ENCODE results near the gene CENPU.
"Not testable (repeated sequence)": the region's sequence is repeated elsewhere in the genome, so short reads cannot be mapped to it uniquely, and the experiment has no call there.

The CENPU gene

GRCh38 chr4:184662236-184662635 lies 71.7 kb downstream of the CENPU start:
- DNase-seq (ENCODE audit: low read depth): no peak
- no peak overlapping the region for H3K4me3 ChIP-seq (ENCODE audit: low read depth, low read length)
- TF ChIP-seq POLR2A (IDR thresholded peaks at IDR 0.05; ENCODE audit: extremely low read depth, insufficient read length) (no peak), CTCF (IDR thresholded peaks at IDR 0.05; ENCODE audit: low read depth, low read length) (no peak)

- TF ChIP-seq MYC (IDR thresholded peaks at IDR 0.05; ENCODE audit: low read depth, low read length) (no peak), MAX (IDR thresholded peaks at IDR 0.05; ENCODE audit: low read depth, low read length) (no peak), POLR2A (IDR thresholded peaks at IDR 0.05; ENCODE audit: extremely low read depth, insufficient read length) (no peak), CTCF (IDR thresholded peaks at IDR 0.05; ENCODE audit: low read depth, low read length) (no peak)
- no peak for DNase-seq (ENCODE audit: low read depth)
- H3K4me3 ChIP-seq (ENCODE audit: low read depth, low read length): no peak overlapping the region
These were observed 72.9 kb downstream of the CENPU start for GRCh38 chr4:184660978-184661377.

- not testable (repeated sequence) for DNase-seq (ENCODE audit: low read depth); H3K4me3 ChIP-seq (ENCODE audit: low read depth, low read length)
These were observed 76.1 kb downstream of the CENPU start for GRCh38 chr4:184657820-184658219.

GRCh38 chr4:184657144-184657543 lies 76.8 kb downstream of the CENPU start:
- DNase-seq (ENCODE audit: low read depth): no peak
- TF ChIP-seq MYC (IDR thresholded peaks at IDR 0.05; ENCODE audit: low read depth, low read length): no peak
- no peak for TF ChIP-seq CTCF (IDR thresholded peaks at IDR 0.05; ENCODE audit: low read depth, low read length)
- TF ChIP-seq MAX (IDR thresholded peaks at IDR 0.05; ENCODE audit: low read depth, low read length): no peak
- no peak for TF ChIP-seq POLR2A (IDR thresholded peaks at IDR 0.05; ENCODE audit: extremely low read depth, insufficient read length)
- H3K4me3 ChIP-seq (ENCODE audit: low read depth, low read length): no peak overlapping the region

- DNase-seq (ENCODE audit: low read depth): no peak
- TF ChIP-seq MAX (IDR thresholded peaks at IDR 0.05; ENCODE audit: low read depth, low read length) (no peak), POLR2A (IDR thresholded peaks at IDR 0.05; ENCODE audit: extremely low read depth, insufficient read length) (no peak), CTCF (IDR thresholded peaks at IDR 0.05; ENCODE audit: low read depth, low read length) (no peak), MYC (IDR thresholded peaks at IDR 0.05; ENCODE audit: low read depth, low read length) (no peak)
- H3K4me3 ChIP-seq (ENCODE audit: low read depth, low read length): no peak overlapping the region
These were observed 77.7 kb downstream of the CENPU start for GRCh38 chr4:184655889-184656869.

- DNase-seq (ENCODE audit: low read depth): no peak
- TF ChIP-seq CTCF (IDR thresholded peaks at IDR 0.05; ENCODE audit: low read depth, low read length) (no peak), POLR2A (IDR thresholded peaks at IDR 0.05; ENCODE audit: extremely low read depth, insufficient read length) (no peak), MYC (IDR thresholded peaks at IDR 0.05; ENCODE audit: low read depth, low read length) (no peak), MAX (IDR thresholded peaks at IDR 0.05; ENCODE audit: low read depth, low read length) (no peak)
- H3K4me3 ChIP-seq (ENCODE audit: low read depth, low read length): no peak overlapping the region
These were observed 80.2 kb downstream of the CENPU start for GRCh38 chr4:184653650-184654049.

- H3K4me3 ChIP-seq (ENCODE audit: low read depth, low read length); DNase-seq (ENCODE audit: low read depth): not testable (repeated sequence)
These were observed 81.2 kb downstream of the CENPU start for GRCh38 chr4:184652681-184653080.

Measured in NB4 (cell line).